GM19395 (cell line): ENCODE measurements around the gene PTPA.
"Not testable (repeated sequence)": the region's sequence is repeated elsewhere in the genome, so short reads cannot be mapped to it uniquely, and the experiment has no call there.

ENCODE experiments used
- ATAC-seq: cut with Tn5 transposase; IDR thresholded peaks from one replicate; pipeline ENCODE4 v1.9.1; 2021; ENCODE audit warnings: mild to moderate bottlenecking, moderate library complexity; ENCODE audit not compliant: unreplicated experiment

Gene PTPA

DNA sequence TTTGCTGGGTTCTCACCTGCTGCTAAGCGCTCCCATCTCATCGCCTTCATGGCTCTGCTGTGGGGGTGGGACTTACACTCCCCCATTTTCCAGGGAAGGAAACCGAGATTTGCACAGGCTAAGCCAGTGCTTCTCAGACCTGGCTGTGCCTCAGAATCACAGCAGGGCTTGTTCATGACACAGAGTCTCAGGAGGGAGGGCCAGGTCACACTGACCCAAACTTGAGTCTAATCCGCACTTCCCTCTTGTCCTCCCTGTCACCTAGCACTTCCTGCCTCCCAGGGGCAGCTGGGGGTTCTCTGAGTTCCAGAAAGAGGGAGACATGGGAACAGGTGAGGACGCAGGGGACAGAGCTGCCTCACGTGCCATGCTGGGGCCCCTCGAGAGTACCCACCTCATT lies 82.4 kb downstream of the PTPA start:
- ATAC-seq: no peak

DNA sequence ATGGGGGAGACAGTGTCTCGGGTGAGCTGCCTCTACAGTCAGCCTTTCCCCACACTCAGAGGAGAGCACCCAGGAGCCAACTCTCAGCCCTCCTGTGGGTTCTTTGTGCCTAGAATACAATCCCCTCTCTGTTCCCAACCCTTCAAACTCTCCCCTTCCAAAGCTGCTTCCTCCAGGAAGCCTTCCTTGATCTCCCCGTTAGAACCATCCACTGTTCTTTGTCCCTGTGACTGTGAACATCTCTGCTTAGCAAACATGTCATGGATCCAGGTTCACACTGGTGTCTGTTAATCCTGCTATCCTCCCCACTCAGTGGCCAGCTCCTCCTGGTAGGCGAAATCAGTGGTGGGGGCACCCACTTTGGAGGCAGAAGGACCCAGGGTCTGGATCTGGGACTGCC lies 83.0 kb downstream of the PTPA start:
- no peak for ATAC-seq

DNA sequence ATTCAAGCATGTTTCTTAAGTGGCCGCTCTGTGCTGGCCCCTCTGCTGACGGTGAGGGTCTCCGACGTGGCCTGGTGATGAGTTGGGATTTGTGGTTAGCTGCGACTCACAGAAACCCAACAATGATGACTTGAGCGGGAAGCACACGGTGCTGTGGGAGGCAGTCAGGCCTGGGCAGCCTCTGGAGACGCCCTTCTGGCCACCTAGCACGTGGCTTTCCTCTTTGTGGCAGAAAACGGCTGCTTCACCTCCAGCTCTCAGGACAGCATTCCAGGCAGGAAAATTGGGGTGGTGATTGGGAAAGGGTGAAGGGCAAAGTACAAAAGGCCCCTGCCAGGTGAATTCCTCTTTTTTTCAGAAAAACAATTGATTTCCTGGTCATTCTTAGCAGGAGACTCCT lies 84.4 kb downstream of the PTPA start:
- ATAC-seq: no peak

DNA sequence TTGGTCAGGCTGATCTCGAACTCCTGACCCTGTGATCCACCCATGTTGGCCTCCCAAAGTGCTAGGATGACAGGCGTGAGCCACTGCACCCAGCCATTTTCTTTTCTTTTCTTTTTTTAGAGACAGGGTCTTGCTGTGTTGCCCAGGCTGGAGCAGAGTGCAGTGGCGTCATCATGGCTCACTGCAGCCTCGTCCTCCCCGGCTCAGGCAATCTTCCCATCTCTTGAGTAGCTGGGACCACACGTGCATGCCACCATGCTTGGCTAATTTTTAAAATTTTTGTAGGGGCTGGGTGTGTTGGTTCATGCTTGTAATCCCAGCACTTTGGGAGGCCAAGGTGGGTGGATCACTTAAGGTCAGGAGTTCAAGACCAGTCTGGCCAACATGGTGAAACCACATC lies 85.8 kb downstream of the PTPA start:
- ATAC-seq: not testable (repeated sequence)

DNA sequence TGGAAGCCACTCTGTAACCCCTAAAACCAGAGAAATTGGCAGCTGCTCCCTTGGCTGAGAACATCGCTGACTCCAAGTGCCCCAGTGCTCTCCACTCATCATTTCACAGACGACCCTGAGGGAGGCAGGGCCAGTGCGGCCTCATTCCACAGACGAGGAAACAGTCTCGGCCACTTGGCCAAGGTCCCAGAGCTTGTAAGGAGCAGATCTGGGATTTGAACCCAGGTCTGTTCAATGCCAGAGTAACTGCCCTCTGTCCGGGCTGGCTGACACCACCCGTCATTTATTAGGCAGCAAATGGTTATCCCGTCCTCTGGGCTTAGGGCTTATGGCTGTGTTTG lies 86.7 kb downstream of the PTPA start:
- ATAC-seq: no peak
